ENCODE data around the gene CDH13.

The CDH13 gene

GRCh38 chr16:83269048-83269447, 642.3 kb downstream of the CDH13 start (continued):
- TF ChIP-seq, protein P1, sequence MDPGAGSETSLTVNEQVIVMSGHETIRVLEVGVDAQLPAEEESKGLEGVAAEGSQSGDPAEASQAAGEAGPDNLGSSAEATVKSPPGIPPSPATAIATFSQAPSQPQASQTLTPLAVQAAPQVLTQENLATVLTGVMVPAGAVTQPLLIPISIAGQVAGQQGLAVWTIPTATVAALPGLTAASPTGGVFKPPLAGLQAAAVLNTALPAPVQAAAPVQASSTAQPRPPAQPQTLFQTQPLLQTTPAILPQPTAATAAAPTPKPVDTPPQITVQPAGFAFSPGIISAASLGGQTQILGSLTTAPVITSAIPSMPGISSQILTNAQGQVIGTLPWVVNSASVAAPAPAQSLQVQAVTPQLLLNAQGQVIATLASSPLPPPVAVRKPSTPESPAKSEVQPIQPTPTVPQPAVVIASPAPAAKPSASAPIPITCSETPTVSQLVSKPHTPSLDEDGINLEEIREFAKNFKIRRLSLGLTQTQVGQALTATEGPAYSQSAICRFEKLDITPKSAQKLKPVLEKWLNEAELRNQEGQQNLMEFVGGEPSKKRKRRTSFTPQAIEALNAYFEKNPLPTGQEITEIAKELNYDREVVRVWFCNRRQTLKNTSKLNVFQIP (CRISPR knock-in tag; IDR thresholded peaks at IDR 0.05; ENCODE audit: borderline replicate concordance, low read depth): no peak
- TF ChIP-seq PATZ1 (CRISPR knock-in tag; IDR thresholded peaks at IDR 0.05; ENCODE audit: borderline replicate concordance) (no peak), ZNF70 (CRISPR knock-in tag; IDR thresholded peaks at IDR 0.05) (no peak), RARB (CRISPR knock-in tag; IDR thresholded peaks at IDR 0.05) (no peak)

- TF ChIP-seq ZFP3 (CRISPR knock-in tag; IDR thresholded peaks at IDR 0.05) (no peak), TSHZ2 (CRISPR knock-in tag; IDR thresholded peaks at IDR 0.05) (no peak), ISL1 (CRISPR knock-in tag; IDR thresholded peaks at IDR 0.05) (no peak), ZNF8 (CRISPR knock-in tag; IDR thresholded peaks at IDR 0.05) (no peak), BACH2 (CRISPR knock-in tag; IDR thresholded peaks at IDR 0.05; ENCODE audit: borderline replicate concordance) (no peak), GLIS3 (CRISPR knock-in tag; IDR thresholded peaks at IDR 0.05) (no peak), PATZ1 (CRISPR knock-in tag; IDR thresholded peaks at IDR 0.05; ENCODE audit: borderline replicate concordance) (no peak), TOX (CRISPR knock-in tag; IDR thresholded peaks at IDR 0.05; ENCODE audit: borderline replicate concordance) (no peak), ZC3H10 (CRISPR knock-in tag; IDR thresholded peaks at IDR 0.05) (no peak), ZNF70 (CRISPR knock-in tag; IDR thresholded peaks at IDR 0.05) (no peak), ESRRG (CRISPR knock-in tag; IDR thresholded peaks at IDR 0.05) (no peak), ZNF565 (CRISPR knock-in tag; conservative IDR thresholded peaks at IDR 0.05; ENCODE audit: low read depth) (no peak), ZFP30 (CRISPR knock-in tag; IDR thresholded peaks at IDR 0.05) (no peak), TCF4 (CRISPR knock-in tag; IDR thresholded peaks at IDR 0.05; ENCODE audit: borderline replicate concordance) (no peak)
- TF ChIP-seq, protein P2, sequence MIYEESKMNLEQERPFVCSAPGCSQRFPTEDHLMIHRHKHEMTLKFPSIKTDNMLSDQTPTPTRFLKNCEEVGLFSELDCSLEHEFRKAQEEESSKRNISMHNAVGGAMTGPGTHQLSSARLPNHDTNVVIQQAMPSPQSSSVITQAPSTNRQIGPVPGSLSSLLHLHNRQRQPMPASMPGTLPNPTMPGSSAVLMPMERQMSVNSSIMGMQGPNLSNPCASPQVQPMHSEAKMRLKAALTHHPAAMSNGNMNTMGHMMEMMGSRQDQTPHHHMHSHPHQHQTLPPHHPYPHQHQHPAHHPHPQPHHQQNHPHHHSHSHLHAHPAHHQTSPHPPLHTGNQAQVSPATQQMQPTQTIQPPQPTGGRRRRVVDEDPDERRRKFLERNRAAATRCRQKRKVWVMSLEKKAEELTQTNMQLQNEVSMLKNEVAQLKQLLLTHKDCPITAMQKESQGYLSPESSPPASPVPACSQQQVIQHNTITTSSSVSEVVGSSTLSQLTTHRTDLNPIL (CRISPR knock-in tag; IDR thresholded peaks at IDR 0.05; ENCODE audit: low read depth): no peak
- TF ChIP-seq, protein P1 (CRISPR knock-in tag; IDR thresholded peaks at IDR 0.05; ENCODE audit: borderline replicate concordance, low read depth): no peak
- ATAC-seq: no peak
Observed at GRCh38 chr16:83269541-83269940, 642.8 kb downstream of the CDH13 start.

DNA sequence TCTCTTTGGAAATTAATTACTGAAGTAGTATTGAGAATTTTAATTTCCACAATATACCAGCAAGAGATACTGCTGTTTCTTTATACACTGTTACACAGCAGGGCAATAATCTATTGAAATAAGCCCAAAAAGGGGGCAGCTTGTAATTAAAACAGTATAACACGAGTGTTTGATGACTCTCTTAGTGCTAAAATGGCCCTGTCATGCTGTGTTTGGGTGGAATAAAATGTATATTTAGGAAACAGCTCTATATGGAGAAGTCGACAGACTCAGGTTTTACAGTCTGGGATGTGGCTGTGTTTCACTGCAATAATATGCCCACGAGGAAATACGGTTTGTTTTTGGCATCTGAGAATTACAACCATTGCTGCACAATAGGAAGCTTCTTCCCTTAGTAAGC, 643.3 kb downstream of the CDH13 start:
- no peak for ATAC-seq
- TF ChIP-seq ESRRG (CRISPR knock-in tag; IDR thresholded peaks at IDR 0.05): no peak

GRCh38 chr16:83270640-83271039, 643.9 kb downstream of the CDH13 start:
- no peak for ATAC-seq
- TF ChIP-seq TOX (CRISPR knock-in tag; IDR thresholded peaks at IDR 0.05; ENCODE audit: borderline replicate concordance) (no peak), ZC3H10 (CRISPR knock-in tag; IDR thresholded peaks at IDR 0.05) (no peak), ZFP30 (CRISPR knock-in tag; IDR thresholded peaks at IDR 0.05) (no peak), RARB (CRISPR knock-in tag; IDR thresholded peaks at IDR 0.05) (no peak), ZNF8 (CRISPR knock-in tag; IDR thresholded peaks at IDR 0.05) (no peak), ISL1 (CRISPR knock-in tag; IDR thresholded peaks at IDR 0.05) (no peak), TCF4 (CRISPR knock-in tag; IDR thresholded peaks at IDR 0.05; ENCODE audit: borderline replicate concordance) (no peak), ARNTL (CRISPR knock-in tag; IDR thresholded peaks at IDR 0.05; ENCODE audit: borderline replicate concordance, low read depth) (no peak), OSR1 (CRISPR knock-in tag; IDR thresholded peaks at IDR 0.05) (no peak), PATZ1 (CRISPR knock-in tag; IDR thresholded peaks at IDR 0.05; ENCODE audit: borderline replicate concordance) (no peak)
- TF ChIP-seq, protein P1 (CRISPR knock-in tag; IDR thresholded peaks at IDR 0.05; ENCODE audit: borderline replicate concordance, low read depth): no peak

Measured in SK-N-SH treated with all-trans-retinoic acid at 6 μM for 48 hours (cell line).